Prostate gland (tissue), 2 donors: ENCODE data around the gene RBPJ.

ENCODE experiments used
- POLR2A ChIP-seq: fragments of 450-650 bp; IDR thresholded peaks from one replicate; pipeline ENCODE4 v1.6.1; 2016; ENCODE audit warnings: antibody characterized with exemption, mild to moderate bottlenecking
- POLR2AphosphoS5 ChIP-seq: sonication (generic); formaldehyde crosslinking; IDR thresholded peaks from one replicate; pipeline ENCODE4 v1.6.1; 2017; ENCODE audit warnings: antibody characterized with exemption
- TF ChIP-seq, protein P1 (sequence below), 4 experiments: fragments of 200-600 bp in 2 of 4; fragments of 450-650 bp in 2 of 4; sonication (generic) in 2 of 4; IDR thresholded peaks; 1 replicate in 3 of 4; 2 replicates in 1 of 4; pipeline ENCODE4 v1.5.1; 2016 to 2019; ENCODE audit warnings: antibody characterized with exemption in 4 of 4, mild to moderate bottlenecking in 2 of 4, moderate library complexity in 2 of 4

DNA sequence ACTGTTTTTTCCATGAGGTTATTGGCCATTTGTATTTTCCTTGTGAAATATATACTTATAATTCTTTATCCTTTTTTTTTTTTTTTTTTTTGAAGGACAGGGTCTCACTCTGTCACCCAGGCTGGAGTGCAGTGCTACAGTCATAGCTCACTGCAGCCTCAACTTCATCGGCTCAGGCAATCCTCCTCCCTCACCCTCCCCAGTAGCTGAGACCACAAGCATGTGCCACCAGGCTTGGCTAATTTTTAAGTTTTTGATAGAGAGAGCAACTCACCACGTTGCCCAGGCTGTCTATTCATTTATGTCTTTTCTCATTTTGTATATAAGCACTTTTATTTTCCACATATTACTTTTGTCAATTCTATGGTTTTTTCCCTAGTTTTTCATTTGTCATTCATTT is 16.8 kb downstream of the RBPJ start:
- no peak for TF ChIP-seq POLR2A
- TF ChIP-seq, protein P1, sequence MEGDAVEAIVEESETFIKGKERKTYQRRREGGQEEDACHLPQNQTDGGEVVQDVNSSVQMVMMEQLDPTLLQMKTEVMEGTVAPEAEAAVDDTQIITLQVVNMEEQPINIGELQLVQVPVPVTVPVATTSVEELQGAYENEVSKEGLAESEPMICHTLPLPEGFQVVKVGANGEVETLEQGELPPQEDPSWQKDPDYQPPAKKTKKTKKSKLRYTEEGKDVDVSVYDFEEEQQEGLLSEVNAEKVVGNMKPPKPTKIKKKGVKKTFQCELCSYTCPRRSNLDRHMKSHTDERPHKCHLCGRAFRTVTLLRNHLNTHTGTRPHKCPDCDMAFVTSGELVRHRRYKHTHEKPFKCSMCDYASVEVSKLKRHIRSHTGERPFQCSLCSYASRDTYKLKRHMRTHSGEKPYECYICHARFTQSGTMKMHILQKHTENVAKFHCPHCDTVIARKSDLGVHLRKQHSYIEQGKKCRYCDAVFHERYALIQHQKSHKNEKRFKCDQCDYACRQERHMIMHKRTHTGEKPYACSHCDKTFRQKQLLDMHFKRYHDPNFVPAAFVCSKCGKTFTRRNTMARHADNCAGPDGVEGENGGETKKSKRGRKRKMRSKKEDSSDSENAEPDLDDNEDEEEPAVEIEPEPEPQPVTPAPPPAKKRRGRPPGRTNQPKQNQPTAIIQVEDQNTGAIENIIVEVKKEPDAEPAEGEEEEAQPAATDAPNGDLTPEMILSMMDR (IDR thresholded peaks at IDR 0.05), result no peak
- TF ChIP-seq POLR2AphosphoS5, result no peak
